Activated naive CD8-positive, alpha-beta T cell treated with anti-CD3 and anti-CD28 coated beads, Interleukin-2, amount 10 ng/mL, durations not matched to agents 7 days and 5 days (primary cell): ENCODE measurements around the gene RPUSD1. TPM values are rescaled to one million over a fixed set of nuclear protein-coding genes. Genes with fewer than 3 reads are reported as not detected.
"Not testable (repeated sequence)": the region's sequence is repeated elsewhere in the genome, so short reads cannot be mapped to it uniquely, and the experiment has no call there.

Experiments
- ATAC-seq: fragments of 150-1000 bp; cut with Tn5 transposase; one replicate; pipeline ENCODE4 v1.10.0; 2021; ENCODE audit warnings: low read depth, moderate library complexity
- POLR2A ChIA-PET: fragments of 350-600 bp; sonication (Branson Sonifier 250); formaldehyde crosslinking; loops from one replicate; lab custom pipeline; 2021; ENCODE audit warnings: antibody characterized with exemption; lab: Charles Lee
- DNase-seq: peaks from one replicate; pipeline ENCODE4 v3.0.0; 2021
- H3K27ac Mint-ChIP-seq: one replicate; pipeline ENCODE4 v1.8.0; 2022; ENCODE audit warnings: mild to moderate bottlenecking, mixed read lengths
- H3K27me3 Mint-ChIP-seq: one replicate; pipeline ENCODE4 v1.8.0; 2022; ENCODE audit warnings: mild to moderate bottlenecking, moderate library complexity, mixed read lengths
- H3K36me3 Mint-ChIP-seq: one replicate; pipeline ENCODE4 v1.8.0; 2021; ENCODE audit warnings: mild to moderate bottlenecking, mixed read lengths
- H3K4me1 Mint-ChIP-seq: one replicate; pipeline ENCODE4 v1.8.0; 2021; ENCODE audit warnings: mixed read lengths
- H3K4me3 Mint-ChIP-seq: one replicate; pipeline ENCODE4 v1.8.0; 2022; ENCODE audit warnings: mild to moderate bottlenecking, moderate library complexity, mixed read lengths
- H3K9me3 Mint-ChIP-seq: one replicate; pipeline ENCODE4 v1.8.0; 2021; ENCODE audit warnings: mixed read lengths
- total RNA-seq, 2 experiments: library from RNA; stranded (reverse); gene quantifications; one replicate each; pipeline ENCODE4 v1.2.3, GENCODE V29; 2021

The RPUSD1 gene
- total RNA-seq = 10 to 100 TPM; 25.1 to 26.6 TPM

GRCh38 chr16:787978-788398 lies at the start of gene RPUSD1:
Gene RPUSD1, minus strand, starts transcription at chr16:788381. Its CDS starts 644 bp downstream, at chr16:787737.
- ATAC-seq (peak; percentile 23), DNase-seq (no peak)
- H3K4me1 Mint-ChIP-seq = peaks cover 9% of the 10 kb centered on the region
- peaks cover 5% of the 10 kb centered on the region for H3K36me3 Mint-ChIP-seq
- H3K4me3 Mint-ChIP-seq = peak within 1 kb of the TSS; percentile 86
- POLR2A ChIA-PET = interaction anchor here (0.7 to 1.3 kb wide), 9 partner anchors 12 to 221 kb away, joined by 3 to 7 read pairs (median 4); partner anchors contain the start of genes CIAO3, GNG13, METRN and METTL26
- no peaks in the 10 kb centered on the region for H3K9me3 Mint-ChIP-seq
- no peaks in the 10 kb centered on the region for H3K27me3 Mint-ChIP-seq
- H3K27ac Mint-ChIP-seq = peak within 1 kb of the TSS; percentile 86

GRCh38 chr16:836822-837221 lies 48.6 kb upstream of the RPUSD1 start:
- H3K27me3 Mint-ChIP-seq, ATAC-seq, H3K36me3 Mint-ChIP-seq, H3K27ac Mint-ChIP-seq, POLR2A ChIA-PET, H3K4me3 Mint-ChIP-seq, H3K9me3 Mint-ChIP-seq, H3K4me1 Mint-ChIP-seq, DNase-seq: not testable (repeated sequence)

- H3K4me1 Mint-ChIP-seq = no peaks in the 10 kb centered on the region
- H3K27ac Mint-ChIP-seq = no peak overlapping the region
- H3K9me3 Mint-ChIP-seq = peaks cover 7% of the 10 kb centered on the region
- H3K27me3 Mint-ChIP-seq = no peaks in the 10 kb centered on the region
- no peak for DNase-seq
- H3K4me3 Mint-ChIP-seq = no peak overlapping the region
- POLR2A ChIA-PET = no interaction called here
- H3K36me3 Mint-ChIP-seq = no peaks in the 10 kb centered on the region
- ATAC-seq = no peak
Observed at GRCh38 chr16:836221-836620, 48.0 kb upstream of the RPUSD1 start.

- POLR2A ChIA-PET = no interaction called here
- Mint-ChIP-seq H3K27me3 (no peaks in the 10 kb centered on the region), H3K36me3 (no peaks in the 10 kb centered on the region), H3K27ac (no peak overlapping the region), H3K4me3 (no peak overlapping the region), H3K9me3 (peaks cover 7% of the 10 kb centered on the region), H3K4me1 (no peaks in the 10 kb centered on the region)
- no peak for ATAC-seq
- no peak for DNase-seq
Observed at GRCh38 chr16:835373-835772, 47.2 kb upstream of the RPUSD1 start.

GRCh38 chr16:833411-833810 lies 45.2 kb upstream of the RPUSD1 start:
- no peaks in the 10 kb centered on the region for H3K27me3 Mint-ChIP-seq
- H3K4me1 Mint-ChIP-seq = no peaks in the 10 kb centered on the region
- ATAC-seq (no peak), DNase-seq (no peak)
- H3K27ac Mint-ChIP-seq = no peak overlapping the region
- peaks cover 7% of the 10 kb centered on the region for H3K9me3 Mint-ChIP-seq
- POLR2A ChIA-PET = no interaction called here
- no peak overlapping the region for H3K4me3 Mint-ChIP-seq
- H3K36me3 Mint-ChIP-seq = no peaks in the 10 kb centered on the region

- H3K27ac Mint-ChIP-seq = no peak overlapping the region
- POLR2A ChIA-PET = no interaction called here
- peaks cover 5% of the 10 kb centered on the region for H3K9me3 Mint-ChIP-seq
- DNase-seq (no peak), ATAC-seq (no peak)
- H3K4me3 Mint-ChIP-seq = no peak overlapping the region
- H3K36me3 Mint-ChIP-seq = no peaks in the 10 kb centered on the region
- H3K27me3 Mint-ChIP-seq = no peaks in the 10 kb centered on the region
- H3K4me1 Mint-ChIP-seq = no peaks in the 10 kb centered on the region
Observed at GRCh38 chr16:832652-833336, 44.6 kb upstream of the RPUSD1 start.

GRCh38 chr16:831571-832413 lies 43.6 kb upstream of the RPUSD1 start:
- ATAC-seq = no peak
- POLR2A ChIA-PET = no interaction called here

GRCh38 chr16:830871-831570 lies 42.8 kb upstream of the RPUSD1 start:
- no peaks in the 10 kb centered on the region for H3K4me1 Mint-ChIP-seq
- no peak overlapping the region for H3K27ac Mint-ChIP-seq
- H3K36me3 Mint-ChIP-seq = no peaks in the 10 kb centered on the region
- ATAC-seq (no peak), DNase-seq (no peak)
- H3K4me3 Mint-ChIP-seq = no peak overlapping the region
- POLR2A ChIA-PET = no interaction called here
- no peaks in the 10 kb centered on the region for H3K27me3 Mint-ChIP-seq
- H3K9me3 Mint-ChIP-seq = no peaks in the 10 kb centered on the region

More at GRCh38 chr16:831571-832413, 43.6 kb upstream of the RPUSD1 start:
- Mint-ChIP-seq H3K9me3 (peaks cover 5% of the 10 kb centered on the region), H3K4me3 (no peak overlapping the region), H3K27me3 (no peaks in the 10 kb centered on the region), H3K36me3 (no peaks in the 10 kb centered on the region), H3K4me1 (no peaks in the 10 kb centered on the region), H3K27ac (no peak overlapping the region)
- DNase-seq = no peak

GRCh38 chr16:830107-830870 lies 42.1 kb upstream of the RPUSD1 start:
- POLR2A ChIA-PET = no interaction called here
- Mint-ChIP-seq H3K4me1 (no peaks in the 10 kb centered on the region), H3K27ac (no peak overlapping the region), H3K27me3 (no peaks in the 10 kb centered on the region), H3K4me3 (no peak overlapping the region), H3K36me3 (no peaks in the 10 kb centered on the region), H3K9me3 (no peaks in the 10 kb centered on the region)
- ATAC-seq (no peak), DNase-seq (no peak)

GRCh38 chr16:828891-829290 lies 40.7 kb upstream of the RPUSD1 start:
- no peaks in the 10 kb centered on the region for H3K9me3 Mint-ChIP-seq
- POLR2A ChIA-PET = no interaction called here
- ATAC-seq (no peak), DNase-seq (no peak)
- H3K27ac Mint-ChIP-seq = no peak overlapping the region
- no peaks in the 10 kb centered on the region for H3K36me3 Mint-ChIP-seq
- no peaks in the 10 kb centered on the region for H3K27me3 Mint-ChIP-seq
- no peak overlapping the region for H3K4me3 Mint-ChIP-seq
- no peaks in the 10 kb centered on the region for H3K4me1 Mint-ChIP-seq

GRCh38 chr16:827513-827912 lies 39.3 kb upstream of the RPUSD1 start:
- DNase-seq = no peak
- H3K27ac Mint-ChIP-seq = no peak overlapping the region
- no peaks in the 10 kb centered on the region for H3K9me3 Mint-ChIP-seq
- H3K36me3 Mint-ChIP-seq = no peaks in the 10 kb centered on the region
- POLR2A ChIA-PET = interaction anchor here (0.7 kb wide), 1 partner anchor 118 kb away, joined by 3 read pairs; no protein-coding TSS in a partner anchor
- no peak for ATAC-seq
- no peaks in the 10 kb centered on the region for H3K4me1 Mint-ChIP-seq
- H3K4me3 Mint-ChIP-seq = no peak overlapping the region
- no peaks in the 10 kb centered on the region for H3K27me3 Mint-ChIP-seq

GRCh38 chr16:825341-826061 lies 37.3 kb upstream of the RPUSD1 start:
- POLR2A ChIA-PET = no interaction called here
- H3K27ac Mint-ChIP-seq = no peak overlapping the region
- no peak for ATAC-seq
- H3K27me3 Mint-ChIP-seq = peaks cover 3% of the 10 kb centered on the region
- H3K4me3 Mint-ChIP-seq = no peak overlapping the region
- no peaks in the 10 kb centered on the region for H3K4me1 Mint-ChIP-seq
- H3K36me3 Mint-ChIP-seq = no peaks in the 10 kb centered on the region
- DNase-seq = no peak
- no peaks in the 10 kb centered on the region for H3K9me3 Mint-ChIP-seq
